SU-DHL-6 (cell line): ENCODE data around the gene ZNF414.

Experiments
- EZH2phosphoT487 ChIP-seq: fragments of 200-600 bp; sonication (generic), shearing (Covaris generic); conservative IDR thresholded peaks from 2 replicates; pipeline ENCODE4 v1.6.1; 2018; ENCODE audit warnings: mild to moderate bottlenecking, antibody characterized with exemption, low read length, moderate library complexity, mixed read lengths
- TF ChIP-seq, protein P1 (sequence below): fragments of 200-600 bp; sonication (generic); IDR thresholded peaks from one replicate; pipeline ENCODE4 v1.5.1; 2017; ENCODE audit warnings: antibody characterized with exemption, mild to moderate bottlenecking, low read length, moderate library complexity; ENCODE audit not compliant: insufficient read depth, poor library complexity, severe bottlenecking

- TF ChIP-seq, protein P1, sequence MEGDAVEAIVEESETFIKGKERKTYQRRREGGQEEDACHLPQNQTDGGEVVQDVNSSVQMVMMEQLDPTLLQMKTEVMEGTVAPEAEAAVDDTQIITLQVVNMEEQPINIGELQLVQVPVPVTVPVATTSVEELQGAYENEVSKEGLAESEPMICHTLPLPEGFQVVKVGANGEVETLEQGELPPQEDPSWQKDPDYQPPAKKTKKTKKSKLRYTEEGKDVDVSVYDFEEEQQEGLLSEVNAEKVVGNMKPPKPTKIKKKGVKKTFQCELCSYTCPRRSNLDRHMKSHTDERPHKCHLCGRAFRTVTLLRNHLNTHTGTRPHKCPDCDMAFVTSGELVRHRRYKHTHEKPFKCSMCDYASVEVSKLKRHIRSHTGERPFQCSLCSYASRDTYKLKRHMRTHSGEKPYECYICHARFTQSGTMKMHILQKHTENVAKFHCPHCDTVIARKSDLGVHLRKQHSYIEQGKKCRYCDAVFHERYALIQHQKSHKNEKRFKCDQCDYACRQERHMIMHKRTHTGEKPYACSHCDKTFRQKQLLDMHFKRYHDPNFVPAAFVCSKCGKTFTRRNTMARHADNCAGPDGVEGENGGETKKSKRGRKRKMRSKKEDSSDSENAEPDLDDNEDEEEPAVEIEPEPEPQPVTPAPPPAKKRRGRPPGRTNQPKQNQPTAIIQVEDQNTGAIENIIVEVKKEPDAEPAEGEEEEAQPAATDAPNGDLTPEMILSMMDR = no peak
- no peak for TF ChIP-seq EZH2phosphoT487
Observed at GRCh38 chr19:8536282-8536681, 22.3 kb upstream of the ZNF414 start.
